Hepatocyte (in vitro differentiated cells): Measurements from ENCODE around the gene CGREF1.

Experiments
- EZH2 ChIP-seq: fragments of 200-600 bp; sonication (generic); IDR thresholded peaks from 2 replicates; pipeline ENCODE4 v1.6.1; 2016; ENCODE audit warnings: antibody characterized with exemption, mild to moderate bottlenecking, borderline replicate concordance
- EZH2phosphoT487 ChIP-seq: fragments of 200-600 bp; sonication (generic); IDR thresholded peaks from one replicate; pipeline ENCODE4 v1.6.1; 2018; ENCODE audit warnings: antibody characterized with exemption, mild to moderate bottlenecking, low read depth, moderate library complexity; ENCODE audit not compliant: unreplicated experiment, severe bottlenecking
- TF ChIP-seq, protein P1 (sequence below): fragments of 200-600 bp; sonication (generic); IDR thresholded peaks from 2 replicates; pipeline ENCODE4 v1.5.1; 2016; ENCODE audit warnings: antibody characterized with exemption, mild to moderate bottlenecking; ENCODE audit not compliant: poor library complexity

DNA sequence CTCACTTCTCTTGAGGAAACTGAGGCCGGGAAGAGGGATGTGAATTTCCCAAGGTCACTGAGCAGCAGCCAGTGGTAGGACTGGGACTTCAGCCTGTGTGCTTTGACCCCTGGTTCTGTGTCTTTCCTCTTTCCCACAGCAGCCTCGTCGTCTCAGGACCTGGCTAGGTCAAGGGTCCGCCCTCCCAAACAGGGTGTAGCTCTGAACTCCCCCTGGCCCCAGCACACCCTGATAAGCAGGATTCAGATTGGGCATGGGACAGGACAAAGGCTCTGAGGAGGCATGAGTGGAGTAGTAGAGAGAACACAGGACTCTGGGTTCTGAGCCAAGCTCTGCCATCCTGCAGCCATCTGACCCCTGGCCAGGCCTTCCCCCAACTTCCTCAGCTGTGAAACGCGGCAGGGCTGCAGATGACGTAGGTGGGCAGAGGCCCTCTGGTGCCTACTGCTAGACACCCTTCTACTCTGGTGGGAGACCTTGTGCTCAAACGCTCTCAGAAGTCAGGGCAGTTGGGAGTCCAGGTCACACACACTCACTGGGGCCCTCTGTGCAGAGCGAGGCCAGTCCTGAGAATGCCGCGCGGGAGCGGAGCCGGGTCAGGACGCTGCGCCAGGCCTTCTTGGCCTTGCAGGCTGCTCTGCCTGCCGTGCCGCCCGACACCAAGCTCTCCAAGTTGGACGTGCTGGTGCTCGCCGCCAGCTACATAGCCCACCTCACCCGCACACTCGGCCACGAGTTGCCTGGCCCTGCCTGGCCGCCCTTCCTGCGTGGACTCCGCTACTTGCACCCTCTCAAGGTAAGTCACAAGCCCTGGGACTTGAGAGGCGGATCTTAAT lies 30.9 kb upstream of the CGREF1 start:
- TF ChIP-seq, protein P1, sequence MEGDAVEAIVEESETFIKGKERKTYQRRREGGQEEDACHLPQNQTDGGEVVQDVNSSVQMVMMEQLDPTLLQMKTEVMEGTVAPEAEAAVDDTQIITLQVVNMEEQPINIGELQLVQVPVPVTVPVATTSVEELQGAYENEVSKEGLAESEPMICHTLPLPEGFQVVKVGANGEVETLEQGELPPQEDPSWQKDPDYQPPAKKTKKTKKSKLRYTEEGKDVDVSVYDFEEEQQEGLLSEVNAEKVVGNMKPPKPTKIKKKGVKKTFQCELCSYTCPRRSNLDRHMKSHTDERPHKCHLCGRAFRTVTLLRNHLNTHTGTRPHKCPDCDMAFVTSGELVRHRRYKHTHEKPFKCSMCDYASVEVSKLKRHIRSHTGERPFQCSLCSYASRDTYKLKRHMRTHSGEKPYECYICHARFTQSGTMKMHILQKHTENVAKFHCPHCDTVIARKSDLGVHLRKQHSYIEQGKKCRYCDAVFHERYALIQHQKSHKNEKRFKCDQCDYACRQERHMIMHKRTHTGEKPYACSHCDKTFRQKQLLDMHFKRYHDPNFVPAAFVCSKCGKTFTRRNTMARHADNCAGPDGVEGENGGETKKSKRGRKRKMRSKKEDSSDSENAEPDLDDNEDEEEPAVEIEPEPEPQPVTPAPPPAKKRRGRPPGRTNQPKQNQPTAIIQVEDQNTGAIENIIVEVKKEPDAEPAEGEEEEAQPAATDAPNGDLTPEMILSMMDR: no peak
- no peak for TF ChIP-seq EZH2phosphoT487
- TF ChIP-seq EZH2: no peak
